NT2/D1 (cell line): ENCODE results near the gene TNS1.

ENCODE experiments used
- DNase-seq: peaks from one replicate; pipeline ENCODE4 v3.0.0-alpha.2; 2011; ENCODE audit warnings: low read depth, low spot score
- H3K27me3 ChIP-seq: 2 replicates; pipeline ENCODE4 v1.6.0; 2011; ENCODE audit warnings: mild to moderate bottlenecking; ENCODE audit not compliant: insufficient read length, insufficient read depth
- H3K36me3 ChIP-seq: 2 replicates; pipeline ENCODE4 v1.6.1; 2011; ENCODE audit warnings: mild to moderate bottlenecking, low read length, mixed read lengths; ENCODE audit not compliant: insufficient read depth, insufficient read length
- H3K4me1 ChIP-seq: 2 replicates; pipeline ENCODE4 v1.5.1; 2011; ENCODE audit not compliant: insufficient read depth, insufficient read length
- H3K4me3 ChIP-seq: 2 replicates; pipeline ENCODE4 v1.5.1; 2011; ENCODE audit warnings: low read depth; ENCODE audit not compliant: insufficient read length
- H3K9ac ChIP-seq: 2 replicates; pipeline ENCODE4 v1.6.0; 2011; ENCODE audit warnings: low read depth; ENCODE audit not compliant: insufficient read length
- H3K9me3 ChIP-seq: 2 replicates; pipeline ENCODE4 v1.5.1; 2011; ENCODE audit warnings: mild to moderate bottlenecking, low read length; ENCODE audit not compliant: insufficient read depth
- SUZ12 ChIP-seq: IDR thresholded peaks from 2 replicates; pipeline ENCODE4 v1.6.1; 2011; ENCODE audit not compliant: insufficient read length, insufficient read depth; ENCODE audit errors: extremely low read depth
- YY1 ChIP-seq: IDR thresholded peaks from 2 replicates; pipeline ENCODE4 v1.6.1; 2011; ENCODE audit not compliant: insufficient read length, insufficient read depth
- ZNF274 ChIP-seq: IDR thresholded peaks from 2 replicates; pipeline ENCODE4 v1.6.1; 2011; ENCODE audit warnings: mild to moderate bottlenecking, low read depth, low read length

Gene TNS1

DNA sequence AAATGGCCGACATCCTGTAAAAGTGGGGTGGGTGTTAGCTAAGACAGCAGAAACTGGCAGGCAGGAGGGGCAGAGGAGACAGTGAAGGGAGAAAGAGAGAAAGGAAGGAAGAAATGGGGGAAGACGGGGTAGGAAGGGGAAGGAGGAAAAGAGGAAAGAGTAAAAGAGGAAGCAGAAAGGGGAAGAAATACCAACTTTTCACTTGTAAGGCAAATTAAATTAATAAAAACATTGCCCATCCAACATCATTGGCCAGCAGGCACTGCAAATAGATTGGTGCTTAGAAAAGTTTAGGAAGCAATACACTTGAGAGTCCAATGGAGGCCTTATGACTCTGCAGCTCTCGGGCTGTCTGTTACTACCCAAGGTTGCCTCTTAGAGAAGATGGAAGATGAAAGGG, 116.7 kb downstream of the TNS1 start:
- H3K9ac ChIP-seq, result no peak overlapping the region
- H3K9me3 ChIP-seq, result no peaks in the 10 kb centered on the region
- H3K36me3 ChIP-seq, result peaks cover 62% of the 10 kb centered on the region
- no peak overlapping the region for H3K4me3 ChIP-seq
- no peak for DNase-seq
- TF ChIP-seq YY1 (no peak), ZNF274 (no peak), SUZ12 (no peak)
- H3K4me1 ChIP-seq, result peaks cover 3% of the 10 kb centered on the region
- H3K27me3 ChIP-seq, result no peaks in the 10 kb centered on the region

DNA sequence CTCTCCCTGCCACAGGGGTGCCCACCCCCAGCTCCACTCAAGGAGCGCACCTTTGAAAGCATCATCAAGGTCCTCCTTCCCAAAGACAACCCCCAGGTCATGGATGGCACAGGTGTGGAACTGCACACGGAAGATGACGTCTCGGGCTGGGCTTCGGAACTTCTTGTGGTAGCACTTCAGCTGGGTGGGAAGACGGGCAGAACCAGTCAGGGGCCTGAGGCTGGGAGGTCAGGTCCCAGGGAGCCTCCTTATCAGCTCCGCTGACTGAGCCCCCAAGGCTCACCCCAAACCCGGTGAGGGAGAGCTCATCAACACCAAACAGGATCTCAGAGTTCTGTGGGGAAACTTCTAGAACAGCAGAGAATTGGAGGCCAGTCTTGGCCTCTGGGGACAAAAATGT, 117.8 kb downstream of the TNS1 start:
- TF ChIP-seq YY1 (no peak), ZNF274 (no peak), SUZ12 (no peak)
- H3K4me3 ChIP-seq, result no peak overlapping the region
- H3K36me3 ChIP-seq, result peaks cover 64% of the 10 kb centered on the region
- H3K27me3 ChIP-seq, result no peaks in the 10 kb centered on the region
- no peak for DNase-seq
- no peak overlapping the region for H3K9ac ChIP-seq
- no peaks in the 10 kb centered on the region for H3K9me3 ChIP-seq
- peaks cover 7% of the 10 kb centered on the region for H3K4me1 ChIP-seq

DNA sequence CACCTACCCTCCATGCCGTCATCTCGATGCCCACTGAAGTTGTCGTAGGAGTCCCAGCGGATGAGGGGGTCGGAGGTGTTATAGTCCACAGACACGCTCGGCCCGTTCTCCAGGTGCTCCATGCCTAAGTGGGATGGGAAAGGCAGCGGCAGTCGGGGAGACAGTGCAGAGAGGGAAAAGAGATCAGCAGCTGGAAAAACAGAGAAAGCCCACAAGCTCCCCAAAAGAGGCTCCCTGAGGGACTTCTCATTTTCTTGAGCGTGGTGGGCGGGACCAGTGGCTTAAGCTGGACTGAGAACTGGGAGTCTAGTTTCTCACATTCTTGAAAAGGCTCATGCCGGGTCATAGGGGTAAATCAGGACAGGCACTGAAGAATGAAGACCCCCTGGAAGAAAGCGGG, 121.9 kb downstream of the TNS1 start:
- TF ChIP-seq YY1, result no peak
- no peak for TF ChIP-seq ZNF274
- no peak for TF ChIP-seq SUZ12

DNA sequence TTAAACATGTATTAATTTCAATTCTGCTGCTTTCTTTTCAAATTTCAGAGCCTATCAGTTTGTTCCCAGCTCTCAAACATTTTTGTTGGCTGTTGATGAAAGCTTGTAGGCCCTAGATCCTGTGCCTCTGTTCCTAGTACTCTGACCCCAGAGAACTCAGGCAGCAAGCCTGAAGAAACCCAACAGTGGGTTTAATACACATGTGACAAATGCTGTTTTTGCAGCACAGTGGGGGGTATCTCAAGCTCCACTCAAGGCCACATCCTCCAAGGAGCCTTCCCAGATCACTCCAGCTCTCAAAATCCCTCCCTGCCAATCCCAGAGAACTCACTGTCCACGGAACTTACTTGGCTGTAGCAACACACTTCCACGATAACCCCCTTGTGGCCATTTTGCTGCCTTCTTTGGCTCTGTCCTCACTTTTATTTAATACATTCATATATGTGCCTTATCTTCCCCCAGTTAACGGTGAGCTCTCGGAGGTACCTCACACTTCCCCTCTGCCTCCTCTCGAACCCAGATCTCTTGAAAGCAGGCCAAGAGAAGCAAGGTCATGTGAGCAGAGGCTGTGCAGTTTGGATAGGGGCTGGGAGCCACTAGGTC, 122.4 kb downstream of the TNS1 start:
- no peak for TF ChIP-seq ZNF274
- no peak for TF ChIP-seq YY1
- no peak for TF ChIP-seq SUZ12
- H3K4me3 ChIP-seq, result no peak overlapping the region
- peaks cover 5% of the 10 kb centered on the region for H3K4me1 ChIP-seq
- peaks cover 44% of the 10 kb centered on the region for H3K36me3 ChIP-seq
- H3K27me3 ChIP-seq, result no peaks in the 10 kb centered on the region
- no peak for DNase-seq
- no peak overlapping the region for H3K9ac ChIP-seq
- H3K9me3 ChIP-seq, result no peaks in the 10 kb centered on the region

More for the DNA sequence above, 121.9 kb downstream of the TNS1 start:
- no peaks in the 10 kb centered on the region for H3K27me3 ChIP-seq
- no peak overlapping the region for H3K9ac ChIP-seq
- H3K4me1 ChIP-seq, result peaks cover 5% of the 10 kb centered on the region
- peaks cover 49% of the 10 kb centered on the region for H3K36me3 ChIP-seq
- H3K4me3 ChIP-seq, result no peak overlapping the region
- no peaks in the 10 kb centered on the region for H3K9me3 ChIP-seq
- no peak for DNase-seq

DNA sequence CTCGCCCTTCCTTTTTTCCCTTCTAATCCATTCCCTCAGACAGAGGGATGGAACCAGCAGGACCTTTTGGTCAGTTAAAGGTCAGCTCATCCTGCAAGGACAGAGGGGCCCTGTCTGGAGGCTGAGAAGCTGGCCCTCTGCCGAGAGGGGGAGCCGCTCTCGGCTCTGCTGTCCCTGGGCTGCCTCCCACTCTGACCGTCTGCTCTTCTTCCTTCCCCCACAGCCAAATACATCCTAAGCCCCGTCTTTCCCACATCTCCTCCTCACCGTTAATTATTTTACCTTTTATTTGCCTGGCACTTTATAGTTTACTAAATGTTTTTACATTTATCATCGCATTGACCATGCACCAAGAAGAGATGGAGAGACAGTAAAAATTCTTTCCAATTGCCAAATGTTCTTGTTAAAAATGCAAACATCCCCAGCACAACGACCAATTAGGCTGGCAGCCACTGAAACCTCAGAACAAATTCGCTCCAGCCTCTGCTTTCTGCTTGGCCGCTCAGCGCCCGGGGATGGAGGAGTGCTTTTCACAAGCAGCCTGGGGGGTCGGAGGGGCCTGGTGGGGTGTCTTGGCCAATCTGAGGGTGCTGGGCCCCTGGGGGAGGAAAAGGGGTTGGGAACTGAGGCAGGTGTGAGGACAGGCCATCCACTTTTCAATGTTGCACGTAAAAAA, 123.7 kb downstream of the TNS1 start:
- H3K4me1 ChIP-seq, result peaks cover 5% of the 10 kb centered on the region
- H3K36me3 ChIP-seq, result peaks cover 42% of the 10 kb centered on the region
- H3K4me3 ChIP-seq, result no peak overlapping the region
- DNase-seq, result no peak
- H3K27me3 ChIP-seq, result no peaks in the 10 kb centered on the region
- no peak for TF ChIP-seq YY1
- no peak for TF ChIP-seq ZNF274
- no peak for TF ChIP-seq SUZ12
- no peaks in the 10 kb centered on the region for H3K9me3 ChIP-seq
- H3K9ac ChIP-seq, result no peak overlapping the region

DNA sequence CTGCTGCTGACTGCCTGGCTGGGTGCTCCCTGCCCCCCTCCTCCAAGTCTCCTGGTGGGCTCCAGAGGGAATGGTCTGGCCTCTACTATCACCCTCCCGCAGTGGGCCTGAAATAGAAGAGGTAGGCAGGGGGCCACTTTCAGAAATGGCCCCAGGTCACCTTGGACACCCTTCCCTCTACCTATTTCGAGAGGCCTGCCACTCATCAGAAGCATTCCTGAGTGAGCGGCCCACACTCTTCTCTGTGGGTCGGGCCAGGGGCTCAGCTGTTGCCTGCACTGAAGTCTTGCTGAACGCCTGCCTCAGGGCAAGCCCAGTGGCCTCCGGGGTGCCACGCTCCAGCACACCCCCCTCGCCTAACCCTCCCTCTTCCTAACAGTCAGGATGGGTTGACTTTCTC, 124.9 kb downstream of the TNS1 start:
- TF ChIP-seq ZNF274 (no peak), YY1 (no peak), SUZ12 (no peak)
- H3K4me3 ChIP-seq, result no peak overlapping the region
- H3K36me3 ChIP-seq, result peaks cover 43% of the 10 kb centered on the region
- no peak for DNase-seq
- H3K9ac ChIP-seq, result no peak overlapping the region
- peaks cover 5% of the 10 kb centered on the region for H3K4me1 ChIP-seq
- H3K27me3 ChIP-seq, result no peaks in the 10 kb centered on the region
- no peaks in the 10 kb centered on the region for H3K9me3 ChIP-seq

DNA sequence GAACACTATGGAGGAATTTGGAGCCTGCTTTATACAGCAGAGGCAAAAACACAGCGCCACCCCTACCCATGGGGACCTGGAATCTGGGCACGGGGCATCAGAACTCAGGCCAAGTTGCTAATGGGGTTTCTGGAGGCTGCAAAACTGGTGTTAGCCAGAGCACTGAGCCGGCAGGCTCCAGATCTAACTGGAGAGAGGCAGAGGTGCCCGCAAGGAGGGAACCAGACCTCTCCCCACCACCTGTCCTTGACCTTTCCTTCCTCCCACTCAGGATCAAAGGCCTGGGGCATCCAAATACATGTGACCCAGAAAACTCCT, 126.6 kb downstream of the TNS1 start:
- TF ChIP-seq ZNF274 (no peak), YY1 (no peak), SUZ12 (no peak)
- Histone ChIP-seq H3K4me1 (peaks cover 5% of the 10 kb centered on the region), H3K9ac (no peak overlapping the region), H3K36me3 (peaks cover 39% of the 10 kb centered on the region), H3K9me3 (no peaks in the 10 kb centered on the region), H3K27me3 (no peaks in the 10 kb centered on the region), H3K4me3 (no peak overlapping the region)
- DNase-seq, result no peak
